Islet of Langerhans (tissue), 1 donor: ENCODE data around the gene ANKRD27.
"Not testable (repeated sequence)": the region's sequence is repeated elsewhere in the genome, so short reads cannot be mapped to it uniquely, and the experiment has no call there.

Experiments used
- FAIRE-seq: peaks from one replicate; lab custom pipeline; 2011; peaks lifted over from hg19 to GRCh38; lab: Jason Lieb, UNC

The ANKRD27 gene

GRCh38 chr19:32599258-32599657, 75.7 kb downstream of the ANKRD27 start:
- FAIRE-seq = no peak

- FAIRE-seq = no peak
Observed at GRCh38 chr19:32598022-32598421, 77.0 kb downstream of the ANKRD27 start.

GRCh38 chr19:32595491-32595890, 79.5 kb downstream of the ANKRD27 start:
- FAIRE-seq = no peak

GRCh38 chr19:32594021-32594420, 81.0 kb downstream of the ANKRD27 start:
- FAIRE-seq = no peak

- not testable (repeated sequence) for FAIRE-seq
Observed at GRCh38 chr19:32587747-32588504, 87.1 kb downstream of the ANKRD27 start.

GRCh38 chr19:32581705-32582179, 93.2 kb downstream of the ANKRD27 start:
- FAIRE-seq = no peak

GRCh38 chr19:32580901-32581704, 93.9 kb downstream of the ANKRD27 start, which contains the start of gene PDCD5:
PDCD5 (plus strand) TSS chr19:32581190; CDS start chr19:32581262, 72 bp downstream.
- FAIRE-seq = no peak

- no peak for FAIRE-seq
Observed at GRCh38 chr19:32580353-32580900, 94.6 kb downstream of the ANKRD27 start.

GRCh38 chr19:32576790-32577189, 98.2 kb downstream of the ANKRD27 start:
- FAIRE-seq = no peak

- no peak for FAIRE-seq
Observed at GRCh38 chr19:32573492-32573794, 101.5 kb downstream of the ANKRD27 start.

- FAIRE-seq = not testable (repeated sequence)
Observed at GRCh38 chr19:32572700-32573491, 102.1 kb downstream of the ANKRD27 start.

GRCh38 chr19:32571471-32572075, 103.4 kb downstream of the ANKRD27 start:
- FAIRE-seq = not testable (repeated sequence)

GRCh38 chr19:32570081-32570785, 104.7 kb downstream of the ANKRD27 start:
- no peak for FAIRE-seq

- no peak for FAIRE-seq
Observed at GRCh38 chr19:32567486-32567885, 107.5 kb downstream of the ANKRD27 start.

- FAIRE-seq = no peak
Observed at GRCh38 chr19:32566246-32566830, 108.6 kb downstream of the ANKRD27 start.

- no peak for FAIRE-seq
Observed at GRCh38 chr19:32563761-32564160, 111.2 kb downstream of the ANKRD27 start.

- FAIRE-seq = no peak
Observed at GRCh38 chr19:32558607-32559228, 116.3 kb downstream of the ANKRD27 start.

GRCh38 chr19:32555786-32556185, 119.2 kb downstream of the ANKRD27 start:
- FAIRE-seq = no peak

GRCh38 chr19:32550666-32551065, 124.3 kb downstream of the ANKRD27 start:
- no peak for FAIRE-seq
